Caki2 (cell line): ENCODE data around the gene ABCB11. TPM values are rescaled to one million over a fixed set of nuclear protein-coding genes. Genes with fewer than 3 reads are reported as not detected.
"Not testable (repeated sequence)": the region's sequence is repeated elsewhere in the genome, so short reads cannot be mapped to it uniquely, and the experiment has no call there.

Source experiments
- DNase-seq: peaks from one replicate; pipeline ENCODE4 v3.0.0-alpha.2; 2015; ENCODE audit warnings: low read depth
- in situ Hi-C: cut with HindIII; loops from 2 replicates; pipeline ENCODE4 v1.10.0; 2016; ENCODE audit warnings: low sequenced_read_pairs, low pct_unique_long_range_greater_than_20kb, mixed read lengths
- total RNA-seq: library from RNA; depleted of rRNA; stranded (reverse); fragments of >200 nt; shearing (Covaris generic); gene quantifications from 2 replicates; pipeline ENCODE4 v1.2.3, GENCODE V29; 2014; ENCODE audit warnings: low replicate concordance

ABCB11 gene
- total RNA-seq, 1 experiment from 2014 or later = not detected

GRCh38 chr2:169012812-169013627 lies 18.1 kb downstream of the ABCB11 start:
- in situ Hi-C loops = no loop called here
- peak; percentile 62 for DNase-seq

GRCh38 chr2:169012191-169012792 lies 18.8 kb downstream of the ABCB11 start:
- in situ Hi-C loops = not testable (repeated sequence)
- peak; percentile 91 for DNase-seq

- DNase-seq = no peak
- in situ Hi-C loops = no loop called here
Observed at GRCh38 chr2:169011698-169012097, 19.4 kb downstream of the ABCB11 start.

DNA sequence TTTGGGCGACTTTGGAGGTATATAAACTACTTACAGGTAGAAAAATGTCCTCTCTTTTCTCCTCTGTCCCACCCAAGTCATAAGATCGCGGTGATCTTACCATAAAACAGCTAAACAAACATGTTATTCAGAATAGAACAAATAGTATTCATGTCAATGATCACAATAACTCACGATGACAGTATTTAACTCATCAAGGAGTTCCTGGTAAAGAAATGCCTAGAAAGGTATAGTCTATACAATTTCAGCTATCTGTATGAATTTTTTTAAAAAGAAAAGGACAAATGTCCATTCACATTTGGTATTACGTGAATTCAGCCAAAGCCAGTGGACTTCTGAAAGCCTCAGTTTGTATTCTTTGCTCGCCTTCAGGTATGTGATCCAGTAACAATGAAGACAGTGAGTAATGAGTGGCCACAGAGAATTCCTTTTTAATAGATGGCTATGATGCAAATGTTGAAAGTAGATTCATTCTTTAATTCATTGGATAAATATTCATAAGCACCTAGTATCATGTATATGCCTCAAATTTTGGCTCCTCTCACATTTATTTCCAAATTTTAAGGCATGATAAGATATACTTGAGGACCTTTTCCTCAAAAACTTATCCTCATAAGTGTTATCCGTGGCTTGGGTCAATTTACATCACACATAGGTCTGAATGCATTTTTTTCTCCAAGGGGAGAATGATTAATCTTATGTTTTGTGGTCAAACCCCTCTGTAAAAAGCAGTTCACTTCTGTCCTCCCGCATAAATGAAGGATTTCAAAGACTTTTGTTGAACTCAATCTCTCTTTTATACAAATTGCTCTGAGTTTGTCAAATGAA lies 20.3 kb downstream of the ABCB11 start:
- DNase-seq = no peak
- in situ Hi-C loops = no loop called here

DNA sequence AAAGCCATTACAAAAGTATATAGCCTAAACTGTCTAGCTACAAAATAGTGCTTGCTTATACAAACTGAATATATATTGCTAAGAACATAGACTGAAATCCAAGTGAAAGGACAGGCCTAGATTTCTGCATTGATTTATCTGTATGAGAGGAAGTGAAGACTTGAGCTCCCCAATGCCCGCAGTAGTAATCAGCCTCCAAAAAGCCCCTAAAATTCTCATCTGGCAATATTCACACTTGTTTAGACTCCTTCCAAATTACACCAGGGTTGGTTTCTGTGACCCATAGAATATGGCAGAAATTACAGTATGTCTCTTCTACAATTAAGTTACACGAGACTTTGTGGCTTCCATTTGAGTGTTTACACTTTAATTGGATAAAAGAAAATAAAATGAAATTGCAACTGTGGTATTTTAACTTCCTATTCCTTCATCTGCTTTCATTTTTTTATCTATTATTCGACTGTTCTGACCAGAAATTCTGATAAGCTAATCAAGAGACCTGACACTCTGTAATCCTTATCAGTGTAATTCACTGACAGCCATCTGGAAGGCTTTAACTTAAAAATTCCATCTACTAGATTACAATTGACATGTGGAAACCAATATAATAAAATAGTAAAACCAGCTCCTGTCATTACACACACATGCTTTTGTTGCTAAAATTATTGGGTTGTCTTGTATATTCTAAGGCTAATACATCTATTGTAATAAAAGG lies 21.1 kb downstream of the ABCB11 start:
- DNase-seq = no peak
- in situ Hi-C loops = no loop called here

DNA sequence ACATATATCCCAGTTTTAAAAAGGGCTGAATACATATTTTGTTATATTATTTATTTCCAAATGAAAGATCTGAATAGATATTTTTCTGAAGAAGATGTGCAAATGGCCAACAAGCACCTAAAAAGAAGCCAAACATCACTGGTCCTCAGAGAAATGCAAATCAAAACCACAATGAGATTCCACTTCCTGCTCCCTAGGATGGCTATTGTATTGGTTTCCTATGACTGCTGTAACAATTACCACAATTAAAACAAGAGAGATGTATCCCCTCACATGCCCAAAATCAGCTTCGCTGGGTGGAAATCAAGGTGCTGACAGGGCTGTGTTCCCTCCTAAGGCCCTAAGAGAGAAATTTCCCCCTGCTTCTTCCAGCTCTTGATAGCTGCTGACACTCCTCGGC lies 23.2 kb downstream of the ABCB11 start:
- in situ Hi-C loops = no loop called here
- no peak for DNase-seq

DNA sequence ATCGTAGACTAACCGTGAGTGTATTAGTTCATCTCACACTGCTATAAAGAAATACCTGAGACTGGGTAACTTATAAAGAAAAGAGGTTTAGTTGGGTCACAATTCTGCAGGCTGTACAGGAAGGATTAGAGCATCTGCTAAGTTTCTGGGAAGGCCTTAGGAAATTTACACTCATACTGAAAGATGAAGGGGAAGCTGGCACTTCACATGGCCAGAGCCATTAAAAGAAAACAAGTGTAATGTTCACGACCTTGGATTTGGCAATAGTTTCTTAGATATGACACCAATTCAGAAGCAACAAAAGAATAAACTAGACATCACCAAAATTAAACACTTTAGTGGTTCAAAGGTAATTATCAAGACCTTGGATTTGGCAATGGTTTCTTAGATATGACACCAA lies 23.8 kb downstream of the ABCB11 start:
- in situ Hi-C loops = no loop called here
- no peak for DNase-seq

- DNase-seq = no peak
- in situ Hi-C loops = no loop called here
Observed at GRCh38 chr2:169006665-169007064, 24.5 kb downstream of the ABCB11 start.

- DNase-seq = no peak
- in situ Hi-C loops = no loop called here
Observed at GRCh38 chr2:169005994-169006393, 25.1 kb downstream of the ABCB11 start.

GRCh38 chr2:169005080-169005598 lies 26.0 kb downstream of the ABCB11 start:
- no peak for DNase-seq
- in situ Hi-C loops = no loop called here

DNA sequence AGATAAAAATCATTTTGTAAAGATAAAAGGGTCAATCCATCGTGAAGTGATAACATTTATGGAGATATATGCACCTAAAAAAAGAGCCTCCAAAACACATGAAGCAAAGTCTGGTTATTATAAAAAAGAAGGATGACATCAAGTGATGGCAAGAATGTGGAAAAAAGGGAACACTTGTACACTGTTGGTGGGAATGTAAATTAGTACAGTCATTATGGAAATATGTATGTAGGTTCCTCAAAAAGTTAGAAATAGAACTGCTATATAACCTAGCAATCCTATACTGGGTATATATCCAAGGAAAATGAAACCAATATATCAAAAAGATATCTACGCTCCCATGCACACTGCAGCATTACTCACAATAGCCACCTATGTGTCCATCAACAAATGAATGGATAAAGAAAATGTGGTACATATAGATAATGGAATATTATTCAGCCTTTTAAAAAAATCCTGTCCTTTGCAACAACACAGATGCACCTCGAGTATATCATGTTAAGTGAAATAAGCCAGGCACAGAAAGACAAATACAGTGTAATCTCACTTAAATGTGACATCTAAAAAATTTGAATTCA lies 28.9 kb downstream of the ABCB11 start:
- no peak for DNase-seq
- in situ Hi-C loops = no loop called here

DNA sequence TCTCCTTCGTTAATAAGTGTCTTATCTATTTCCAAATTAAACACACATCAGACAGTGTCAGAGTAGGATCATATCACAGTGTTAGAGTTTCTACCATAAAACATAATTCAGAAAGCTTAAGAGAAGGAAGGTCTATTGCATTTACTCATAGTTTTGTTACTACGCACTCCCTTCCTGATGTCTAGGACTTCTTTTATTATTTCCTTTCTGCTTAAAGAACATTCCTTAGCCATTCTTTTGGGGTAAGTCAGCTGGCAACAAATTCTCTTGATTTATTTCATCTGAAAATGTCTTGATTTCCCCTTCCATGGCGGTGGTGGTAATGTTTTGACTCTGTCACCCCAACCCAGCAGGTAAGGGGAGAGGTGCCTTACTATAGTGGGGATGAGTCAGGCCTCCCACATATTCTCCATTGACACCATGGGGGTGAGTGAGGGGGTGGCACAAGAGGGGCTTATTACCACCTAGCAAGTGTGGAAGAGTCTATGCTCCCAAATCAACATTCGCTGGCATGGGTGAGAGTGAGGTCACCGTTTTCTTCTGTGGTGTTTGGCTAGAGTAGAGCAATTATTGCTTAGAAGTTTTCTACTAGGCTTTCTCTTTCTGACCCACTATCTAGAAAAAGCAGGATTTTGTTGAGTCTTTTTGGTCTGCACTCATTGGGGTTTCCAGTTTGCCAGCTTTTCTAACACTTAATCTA lies 29.9 kb downstream of the ABCB11 start:
- no peak for DNase-seq
- in situ Hi-C loops = no loop called here

- no peak for DNase-seq
- in situ Hi-C loops = no loop called here
Observed at GRCh38 chr2:168999668-169000213, 31.4 kb downstream of the ABCB11 start.

DNA sequence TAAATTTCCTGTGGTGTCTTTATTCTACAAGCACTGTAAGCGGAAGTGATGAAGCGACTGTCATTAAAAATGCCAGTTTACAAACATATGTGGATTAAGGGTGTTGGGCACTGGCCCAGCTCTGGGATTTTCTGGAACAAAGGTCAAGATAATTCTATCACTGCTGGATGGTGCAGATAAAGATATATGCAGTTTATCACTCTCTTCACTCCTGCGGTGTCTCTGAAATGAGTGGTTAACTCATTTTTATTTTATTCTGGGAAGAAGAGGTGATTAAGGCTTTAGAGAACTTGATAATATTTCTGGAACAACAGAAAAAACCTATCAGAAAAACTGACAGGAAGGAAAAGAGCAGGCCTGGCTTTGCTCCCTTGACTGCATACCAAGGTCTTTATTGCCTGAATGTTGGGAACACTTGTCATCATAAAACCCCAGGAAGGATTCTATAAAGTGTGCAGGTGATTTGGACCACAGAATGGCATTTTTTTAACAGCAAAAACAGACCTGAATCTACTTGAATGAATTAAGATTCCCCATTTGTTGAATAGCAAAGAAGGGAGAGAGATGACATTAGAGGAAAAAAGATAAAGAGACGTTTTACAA lies 32.4 kb downstream of the ABCB11 start:
- in situ Hi-C loops = no loop called here
- DNase-seq = no peak

DNA sequence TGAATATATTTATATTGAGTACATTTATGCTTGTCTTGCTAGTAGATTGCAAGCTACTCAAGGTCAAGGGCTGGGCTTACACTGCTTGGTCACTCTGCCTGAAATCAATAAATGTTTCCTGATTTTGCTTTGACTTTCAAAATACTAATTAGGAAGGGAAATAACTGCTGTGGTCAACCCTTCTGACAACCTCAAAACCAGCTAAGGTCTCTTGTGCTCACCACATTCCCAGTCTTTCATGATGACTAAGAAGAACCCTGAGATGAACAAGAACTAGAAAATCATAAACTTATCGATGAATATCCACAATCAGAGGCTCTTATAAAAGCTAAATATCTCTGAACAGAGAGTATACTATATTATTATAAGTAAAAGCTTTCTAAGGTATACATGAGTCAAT lies 33.3 kb downstream of the ABCB11 start:
- in situ Hi-C loops = no loop called here
- DNase-seq = no peak

DNA sequence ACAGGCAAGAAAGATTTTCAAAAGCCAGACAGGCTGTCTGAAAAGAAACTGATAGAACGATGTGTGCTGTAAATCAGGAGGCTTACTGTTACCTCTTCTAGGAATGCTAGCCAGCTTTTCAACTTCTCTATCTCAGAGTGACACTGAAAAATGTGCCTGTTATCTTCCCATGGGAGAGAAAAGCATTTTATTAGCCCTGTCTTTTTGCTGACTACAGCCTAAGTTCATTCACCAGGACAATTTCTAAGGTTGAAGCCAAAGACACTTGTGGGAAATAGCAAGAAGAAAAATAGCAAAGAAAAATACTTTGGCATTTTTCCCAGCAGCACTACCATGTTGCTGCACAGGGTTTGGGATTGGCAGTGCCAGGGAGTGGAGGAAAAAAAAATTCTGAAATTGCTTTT lies 34.0 kb downstream of the ABCB11 start:
- in situ Hi-C loops = no loop called here
- DNase-seq = no peak

DNA sequence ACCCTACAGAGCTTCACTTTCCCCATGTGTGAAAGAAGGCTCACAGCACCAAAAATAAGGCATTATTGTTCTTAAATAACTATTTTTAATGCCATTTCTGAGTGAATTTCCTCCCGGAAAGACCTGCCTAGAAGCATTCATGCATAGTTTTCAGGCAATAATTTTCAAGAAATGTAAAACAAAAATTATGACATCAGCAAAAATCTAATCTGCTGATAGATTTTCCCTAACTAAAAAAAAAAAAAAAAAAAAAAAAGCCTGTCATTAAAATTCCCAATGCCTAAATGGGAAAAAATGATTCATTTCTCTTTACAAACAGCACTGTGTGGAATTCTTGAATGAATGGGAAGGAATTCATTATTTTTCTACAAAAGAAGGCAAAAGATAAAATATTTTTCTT lies 35.4 kb downstream of the ABCB11 start:
- no peak for DNase-seq
- in situ Hi-C loops = no loop called here
